ENCODE measurements around the gene HYLS1.
A peak's percentile ranks its signal among the peaks of the same experiment; 100 is the strongest.
"Not testable (repeated sequence)": the region's sequence is repeated elsewhere in the genome, so short reads cannot be mapped to it uniquely, and the experiment has no call there.

HYLS1 gene

GRCh38 chr11:125914601-125915000 lies 27.1 kb downstream of the HYLS1 start:
- not testable (repeated sequence) for H3K36me3 ChIP-seq; DNase-seq; H3K4me3 ChIP-seq (ENCODE audit: low read depth, low read length); H3K9me3 ChIP-seq (ENCODE audit: severe bottlenecking); H3K27ac ChIP-seq; H3K27me3 ChIP-seq (ENCODE audit: insufficient read depth, low read depth, severe bottlenecking)
- TF ChIP-seq CTCF (IDR thresholded peaks at IDR 0.05; ENCODE audit: low read depth, low read length), result peak; percentile 15; the same call in 1 of the 2 replicates

GRCh38 chr11:125916683-125917347 lies 29.3 kb downstream of the HYLS1 start:
- Histone ChIP-seq H3K27ac (no peak overlapping the region), H3K9me3 (ENCODE audit: severe bottlenecking) (no peaks in the 10 kb centered on the region), H3K27me3 (ENCODE audit: insufficient read depth, low read depth, severe bottlenecking) (no peaks in the 10 kb centered on the region), H3K36me3 (no peaks in the 10 kb centered on the region), H3K4me3 (ENCODE audit: low read depth, low read length) (no peak overlapping the region)
- no peak for DNase-seq
- TF ChIP-seq CTCF (IDR thresholded peaks at IDR 0.05; ENCODE audit: low read depth, low read length), result no peak

- no peak overlapping the region for H3K4me3 ChIP-seq (ENCODE audit: low read depth, low read length)
- H3K36me3 ChIP-seq, result no peaks in the 10 kb centered on the region
- H3K9me3 ChIP-seq (ENCODE audit: severe bottlenecking), result no peaks in the 10 kb centered on the region
- H3K27ac ChIP-seq, result no peak overlapping the region
- no peak for DNase-seq
- no peak for TF ChIP-seq CTCF (IDR thresholded peaks at IDR 0.05; ENCODE audit: low read depth, low read length)
- no peaks in the 10 kb centered on the region for H3K27me3 ChIP-seq (ENCODE audit: insufficient read depth, low read depth, severe bottlenecking)
These were observed 30.8 kb downstream of the HYLS1 start for GRCh38 chr11:125918140-125918840.

- Histone ChIP-seq H3K27me3 (ENCODE audit: insufficient read depth, low read depth, severe bottlenecking) (no peaks in the 10 kb centered on the region), H3K27ac (no peak overlapping the region), H3K36me3 (no peaks in the 10 kb centered on the region), H3K4me3 (ENCODE audit: low read depth, low read length) (no peak overlapping the region), H3K9me3 (ENCODE audit: severe bottlenecking) (no peaks in the 10 kb centered on the region)
- no peak for DNase-seq
- TF ChIP-seq CTCF (IDR thresholded peaks at IDR 0.05; ENCODE audit: low read depth, low read length), result no peak
These were observed 33.6 kb downstream of the HYLS1 start for GRCh38 chr11:125921042-125921441.

- no peak for DNase-seq
- H3K27ac ChIP-seq, result no peak overlapping the region
- no peak overlapping the region for H3K4me3 ChIP-seq (ENCODE audit: low read depth, low read length)
- H3K36me3 ChIP-seq, result no peaks in the 10 kb centered on the region
- no peaks in the 10 kb centered on the region for H3K9me3 ChIP-seq (ENCODE audit: severe bottlenecking)
- no peak for TF ChIP-seq CTCF (IDR thresholded peaks at IDR 0.05; ENCODE audit: low read depth, low read length)
- no peaks in the 10 kb centered on the region for H3K27me3 ChIP-seq (ENCODE audit: insufficient read depth, low read depth, severe bottlenecking)
These were observed 34.7 kb downstream of the HYLS1 start for GRCh38 chr11:125922156-125922555.

Data from WERI-Rb-1 (cell line).